RWPE1 (cell line): ENCODE data around the gene P2RX1.
A peak's percentile ranks its signal among the peaks of the same experiment; 100 is the strongest.

Source experiments
- CTCF ChIA-PET: fragments of 350-600 bp; sonication (Branson Sonifier 250); formaldehyde crosslinking; extraction: SDS; loops from one replicate; lab custom pipeline; 2021; lab: Yijun Ruan, JAX
- POLR2A ChIA-PET: fragments of 400-600 bp; formaldehyde crosslinking; extraction: SDS; loops from one replicate; lab custom pipeline; 2020; ENCODE audit warnings: antibody characterized with exemption; ENCODE audit not compliant: low non-redundant PET; lab: Yijun Ruan, JAX
- DNase-seq: peaks from one replicate; pipeline ENCODE4 v3.0.0; 2012; ENCODE audit warnings: low spot score
- H3K27ac ChIP-seq: fragments of 450-650 bp; 2 replicates; pipeline ENCODE4 v1.5.1; 2017
- CTCF ChIP-seq: fragments of 450-650 bp; conservative IDR thresholded peaks from 2 replicates; pipeline ENCODE4 v1.5.1; 2017; ENCODE audit warnings: low read depth, mild to moderate bottlenecking

P2RX1 gene

DNA sequence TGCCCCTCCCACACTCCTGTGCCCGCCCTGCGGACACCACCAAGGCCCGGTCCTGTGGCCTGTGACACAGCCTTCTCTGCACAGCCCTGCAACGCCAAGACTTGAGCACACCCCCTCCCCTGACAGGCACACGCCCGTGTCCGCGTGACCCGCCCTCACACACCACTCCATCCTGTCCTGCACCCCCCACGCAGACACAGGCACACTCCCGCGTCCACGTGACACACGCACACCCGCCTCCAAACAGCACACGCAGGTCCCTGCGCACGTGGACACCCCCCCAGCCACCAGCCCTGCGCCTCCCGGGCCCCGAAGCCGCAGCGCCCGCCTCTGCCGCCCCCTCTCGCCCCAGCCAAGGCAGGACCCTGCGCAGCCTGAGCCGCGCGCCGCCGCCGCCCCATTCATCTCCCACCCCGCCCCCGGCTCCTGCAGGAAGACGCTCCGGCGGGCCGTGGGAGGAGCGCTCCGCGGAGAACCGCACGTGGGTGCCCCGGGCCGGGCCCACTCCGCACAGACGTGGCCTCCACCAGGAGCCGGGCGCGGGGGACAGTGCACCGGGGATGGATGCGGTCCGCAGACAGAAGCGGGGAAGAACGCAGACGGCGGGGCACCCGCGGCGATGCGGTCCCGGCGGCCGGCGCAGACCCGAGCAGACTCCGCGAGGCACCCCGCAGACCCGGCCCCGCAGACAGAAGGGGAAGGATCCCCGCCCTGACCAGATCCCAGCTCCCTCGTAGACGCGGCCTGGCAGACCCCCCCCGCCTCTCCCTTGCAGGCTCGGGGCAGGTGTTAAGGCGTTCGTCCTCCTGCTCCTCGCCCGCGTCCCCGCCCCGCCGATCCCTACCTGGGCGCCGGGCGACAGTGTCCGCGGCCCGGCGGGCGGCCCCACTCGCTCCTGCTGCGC is 23.9 kb downstream of the P2RX1 start:
- DNase-seq, result peak; percentile 31
- ChIA-PET CTCF (interaction anchor here (0.6 to 1.0 kb wide), 2 partner anchors 21 to 201 kb away, joined by 3 to 4 read pairs; no protein-coding TSS in a partner anchor), POLR2A (interaction anchor here (1.0 kb wide), 1 partner anchor 225 kb away, joined by 3 read pairs; no protein-coding TSS in a partner anchor)
- TF ChIP-seq CTCF, result no peak
- H3K27ac ChIP-seq, result peak overlapping the region; percentile 96

- ChIA-PET CTCF (interaction anchor here (1.0 kb wide), 1 partner anchor 22 kb away, joined by 3 read pairs; no protein-coding TSS in a partner anchor), POLR2A (interaction anchor here (0.6 kb wide), 1 partner anchor 74 kb away, joined by 5 read pairs; no protein-coding TSS in a partner anchor)
- H3K27ac ChIP-seq, result peak overlapping the region; percentile 96
- TF ChIP-seq CTCF, result no peak
- no peak for DNase-seq
These were observed 24.6 kb downstream of the P2RX1 start for GRCh38 chr17:3891626-3892094.

- no peak for TF ChIP-seq CTCF
- H3K27ac ChIP-seq, result peak overlapping the region; percentile 96
- ChIA-PET POLR2A (no interaction called here), CTCF (no interaction called here)
- DNase-seq, result no peak
These were observed 25.4 kb downstream of the P2RX1 start for GRCh38 chr17:3890878-3891219.

DNA sequence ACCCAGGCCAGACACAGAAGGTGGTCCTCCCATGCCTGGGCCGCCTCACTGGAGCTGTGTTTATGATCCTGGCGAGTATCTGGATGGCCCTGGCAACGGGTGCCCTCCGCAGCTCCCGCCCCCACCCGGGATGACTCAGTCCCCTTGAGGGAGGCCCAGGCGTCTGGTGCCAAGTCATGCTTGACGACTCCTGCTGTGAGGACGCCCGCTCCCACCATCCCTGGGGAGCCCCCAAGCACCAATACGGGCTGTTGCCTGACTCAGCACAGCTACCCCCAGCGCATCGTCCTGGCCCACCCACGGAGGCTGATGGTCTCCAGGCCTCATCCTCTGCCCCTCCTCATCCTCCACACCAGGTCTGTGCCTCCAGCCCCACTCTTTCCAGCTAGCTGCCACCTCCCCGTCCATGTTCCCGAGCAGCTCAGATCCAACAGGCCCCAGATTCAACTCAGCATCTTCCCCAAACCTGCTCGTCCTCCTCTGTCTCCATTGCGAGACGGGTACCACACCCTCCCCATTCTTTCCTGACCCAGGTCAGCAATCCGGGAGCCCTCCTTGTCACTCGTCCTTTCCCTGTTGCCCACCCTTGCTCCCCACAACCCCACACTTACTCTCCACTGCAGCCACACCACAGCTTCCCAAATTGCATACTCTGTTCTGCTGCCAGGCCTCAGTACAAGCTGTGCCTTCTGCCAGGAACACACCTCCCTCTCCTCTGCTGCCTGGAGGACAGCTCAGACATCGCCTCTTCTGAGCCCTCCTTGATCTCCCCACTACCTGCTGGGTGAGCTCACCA is 26.0 kb downstream of the P2RX1 start:
- ChIA-PET CTCF (interaction anchor here (0.7 to 1.3 kb wide), 3 partner anchors 44 to 158 kb away, joined by 3 to 6 read pairs (median 3); partner anchors contain the start of gene NCBP3), POLR2A (interaction anchor here (0.6 to 0.7 kb wide), 3 partner anchors 33 to 45 kb away, joined by 3 to 5 read pairs (median 5); no protein-coding TSS in a partner anchor)
- DNase-seq, result peak; percentile 95
- TF ChIP-seq CTCF, result no peak
- H3K27ac ChIP-seq, result peak overlapping the region; percentile 96

DNA sequence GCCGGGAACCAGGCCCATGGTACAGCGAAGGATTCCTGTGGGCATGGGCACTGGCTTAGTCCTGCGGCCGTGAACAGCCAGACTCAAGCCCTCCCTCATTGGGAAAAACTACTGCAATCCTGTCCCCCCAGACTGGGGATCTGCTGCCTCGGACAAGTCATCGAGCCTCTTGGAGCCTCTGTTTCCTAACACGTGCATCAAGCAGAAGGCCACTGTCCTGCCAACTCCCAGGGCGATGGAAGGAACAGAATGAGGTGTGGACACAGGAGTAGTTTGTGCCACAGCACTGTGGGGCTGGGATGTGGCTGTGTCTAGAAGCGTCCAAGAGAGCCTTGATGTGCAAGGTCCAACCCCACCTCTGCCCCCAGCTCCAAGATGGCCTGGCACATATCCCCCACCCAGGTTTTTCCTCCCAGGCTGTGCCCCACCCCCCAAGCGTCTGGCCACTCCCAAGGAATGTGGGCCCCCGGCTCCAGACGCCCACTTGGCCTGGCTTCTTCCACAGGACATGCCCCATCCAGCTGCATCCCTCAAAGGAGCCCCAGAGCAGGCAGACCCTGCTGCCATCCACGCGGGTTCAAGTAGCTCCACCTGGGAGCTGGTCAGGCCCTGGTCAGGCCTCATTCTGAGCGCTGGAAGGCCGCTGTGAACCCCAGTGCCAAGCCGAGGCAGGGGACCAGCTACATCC is 26.8 kb downstream of the P2RX1 start:
- no peak for DNase-seq
- H3K27ac ChIP-seq, result peak overlapping the region; percentile 96
- POLR2A ChIA-PET, result interaction anchor here (0.6 to 0.7 kb wide), 3 partner anchors 32 to 44 kb away, joined by 3 to 5 read pairs (median 5); no protein-coding TSS in a partner anchor
- no peak for TF ChIP-seq CTCF
- CTCF ChIA-PET, result interaction anchor here (0.7 to 1.3 kb wide), 3 partner anchors 43 to 159 kb away, joined by 3 to 6 read pairs (median 3); partner anchors contain the start of gene NCBP3
